ENCODE data around the gene ANK2. TPM values are rescaled to one million over a fixed set of nuclear protein-coding genes. Genes with fewer than 3 reads are reported as not detected.

The ANK2 gene
- total RNA-seq, 1 donor from 2014 or later: 9.4 TPM

DNA sequence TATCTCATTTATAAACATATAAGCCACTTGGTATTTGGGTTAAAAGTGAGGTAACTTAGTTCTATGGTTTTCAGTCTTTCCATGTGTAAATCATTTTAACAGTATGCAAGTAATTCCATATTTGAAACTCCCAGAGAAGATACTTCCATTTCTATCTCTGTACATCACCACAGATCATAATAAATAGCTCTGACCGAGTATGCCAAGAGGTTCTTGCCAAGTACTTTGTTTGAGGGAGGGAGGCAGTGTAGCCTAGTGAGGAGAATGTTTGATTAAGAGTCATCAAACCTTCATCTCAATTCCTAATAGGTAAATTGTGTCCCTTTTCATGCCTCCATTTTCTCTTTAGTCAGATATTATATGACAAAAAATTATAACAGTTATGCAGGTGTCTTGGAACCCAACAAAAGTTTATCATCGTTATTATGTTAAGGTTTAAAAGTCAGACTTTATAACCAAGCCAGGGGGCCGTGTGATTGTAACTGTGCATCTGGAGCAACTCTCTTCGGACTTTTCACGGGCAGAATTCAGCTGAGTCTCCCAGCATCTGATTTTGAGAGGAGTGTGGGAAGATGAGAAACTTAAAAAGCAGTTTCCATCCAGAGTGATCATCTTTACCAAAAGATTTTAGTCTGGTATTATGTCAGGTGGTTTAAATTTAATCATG lies 123.8 kb downstream of the ANK2 start:
- TF ChIP-seq, protein P1, sequence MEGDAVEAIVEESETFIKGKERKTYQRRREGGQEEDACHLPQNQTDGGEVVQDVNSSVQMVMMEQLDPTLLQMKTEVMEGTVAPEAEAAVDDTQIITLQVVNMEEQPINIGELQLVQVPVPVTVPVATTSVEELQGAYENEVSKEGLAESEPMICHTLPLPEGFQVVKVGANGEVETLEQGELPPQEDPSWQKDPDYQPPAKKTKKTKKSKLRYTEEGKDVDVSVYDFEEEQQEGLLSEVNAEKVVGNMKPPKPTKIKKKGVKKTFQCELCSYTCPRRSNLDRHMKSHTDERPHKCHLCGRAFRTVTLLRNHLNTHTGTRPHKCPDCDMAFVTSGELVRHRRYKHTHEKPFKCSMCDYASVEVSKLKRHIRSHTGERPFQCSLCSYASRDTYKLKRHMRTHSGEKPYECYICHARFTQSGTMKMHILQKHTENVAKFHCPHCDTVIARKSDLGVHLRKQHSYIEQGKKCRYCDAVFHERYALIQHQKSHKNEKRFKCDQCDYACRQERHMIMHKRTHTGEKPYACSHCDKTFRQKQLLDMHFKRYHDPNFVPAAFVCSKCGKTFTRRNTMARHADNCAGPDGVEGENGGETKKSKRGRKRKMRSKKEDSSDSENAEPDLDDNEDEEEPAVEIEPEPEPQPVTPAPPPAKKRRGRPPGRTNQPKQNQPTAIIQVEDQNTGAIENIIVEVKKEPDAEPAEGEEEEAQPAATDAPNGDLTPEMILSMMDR (IDR thresholded peaks at IDR 0.05): no peak
- Histone ChIP-seq H3K36me3 (no peaks in the 10 kb centered on the region), H3K9me3 (no peaks in the 10 kb centered on the region), H3K27me3 (no peaks in the 10 kb centered on the region), H3K4me1 (no peaks in the 10 kb centered on the region), H3K4me3 (no peak overlapping the region), H3K27ac (no peak overlapping the region)
- DNase-seq (ENCODE audit: low spot score in 2 of 2): no peak
- intact Hi-C loops (cut with DNase I): no loop called here

GRCh38 chr4:113173793-113174264 lies 124.4 kb downstream of the ANK2 start:
- TF ChIP-seq, protein P1 (IDR thresholded peaks at IDR 0.05): no peak
- no peaks in the 10 kb centered on the region for H3K4me1 ChIP-seq
- H3K36me3 ChIP-seq: no peaks in the 10 kb centered on the region
- no peak overlapping the region for H3K27ac ChIP-seq
- no peaks in the 10 kb centered on the region for H3K27me3 ChIP-seq
- DNase-seq (ENCODE audit: low spot score in 2 of 2): no peak
- intact Hi-C loops (cut with DNase I): no loop called here
- no peaks in the 10 kb centered on the region for H3K9me3 ChIP-seq
- no peak overlapping the region for H3K4me3 ChIP-seq

DNA sequence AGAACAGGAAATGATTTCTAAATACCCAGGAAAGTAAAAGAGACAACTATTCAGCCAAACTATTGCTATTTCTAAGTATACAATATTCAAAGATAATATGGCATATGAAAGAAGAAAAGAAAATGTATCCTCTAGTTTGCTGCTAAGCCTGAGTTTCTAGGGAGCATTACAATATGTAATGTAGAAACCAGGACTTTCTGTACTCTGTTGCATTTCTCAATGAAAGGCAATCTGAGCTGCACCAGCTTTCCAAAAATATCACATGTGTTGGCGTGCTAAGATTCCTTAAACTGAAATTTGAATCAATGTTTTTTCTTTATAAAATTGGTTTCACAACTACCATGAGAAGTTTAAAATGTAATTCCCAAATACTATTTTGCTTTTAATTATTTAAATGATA lies 129.6 kb downstream of the ANK2 start:
- Histone ChIP-seq H3K36me3 (no peaks in the 10 kb centered on the region), H3K4me1 (no peaks in the 10 kb centered on the region), H3K4me3 (no peak overlapping the region), H3K27me3 (no peaks in the 10 kb centered on the region), H3K9me3 (no peaks in the 10 kb centered on the region), H3K27ac (no peak overlapping the region)
- intact Hi-C loops (cut with DNase I): no loop called here
- TF ChIP-seq, protein P1 (IDR thresholded peaks at IDR 0.05): no peak
- no peak for DNase-seq (ENCODE audit: low spot score in 2 of 2)

- Histone ChIP-seq H3K4me3 (no peak overlapping the region), H3K9me3 (no peaks in the 10 kb centered on the region), H3K36me3 (no peaks in the 10 kb centered on the region), H3K4me1 (no peaks in the 10 kb centered on the region), H3K27ac (no peak overlapping the region), H3K27me3 (no peaks in the 10 kb centered on the region)
- TF ChIP-seq, protein P1 (IDR thresholded peaks at IDR 0.05): no peak
- intact Hi-C loops (cut with DNase I): no loop called here
- no peak for DNase-seq (ENCODE audit: low spot score in 2 of 2)
Observed at GRCh38 chr4:113179996-113180395, 130.5 kb downstream of the ANK2 start.

GRCh38 chr4:113181289-113182007 lies 132.0 kb downstream of the ANK2 start:
- H3K27ac ChIP-seq: no peak overlapping the region
- no peaks in the 10 kb centered on the region for H3K4me1 ChIP-seq
- DNase-seq (ENCODE audit: low spot score in 2 of 2): no peak
- H3K9me3 ChIP-seq: no peaks in the 10 kb centered on the region
- intact Hi-C loops (cut with DNase I): no loop called here
- H3K27me3 ChIP-seq: no peaks in the 10 kb centered on the region
- no peak overlapping the region for H3K4me3 ChIP-seq
- TF ChIP-seq, protein P1 (IDR thresholded peaks at IDR 0.05): no peak
- H3K36me3 ChIP-seq: no peaks in the 10 kb centered on the region
